Activated CD8-positive, alpha-beta memory T cell treated with anti-CD3 and anti-CD28 coated beads, Interleukin-2, amount 50 U/mL, for 24 hours (primary cell): Measurements from ENCODE around the gene NLRC3.

Experiments
- DNase-seq: peaks from one replicate; pipeline ENCODE4 v3.0.0-alpha.2; 2020; ENCODE audit errors: extremely low read depth

NLRC3 gene

GRCh38 chr16:3580251-3580651, 3.0 kb upstream of the NLRC3 start:
- DNase-seq: no peak

DNA sequence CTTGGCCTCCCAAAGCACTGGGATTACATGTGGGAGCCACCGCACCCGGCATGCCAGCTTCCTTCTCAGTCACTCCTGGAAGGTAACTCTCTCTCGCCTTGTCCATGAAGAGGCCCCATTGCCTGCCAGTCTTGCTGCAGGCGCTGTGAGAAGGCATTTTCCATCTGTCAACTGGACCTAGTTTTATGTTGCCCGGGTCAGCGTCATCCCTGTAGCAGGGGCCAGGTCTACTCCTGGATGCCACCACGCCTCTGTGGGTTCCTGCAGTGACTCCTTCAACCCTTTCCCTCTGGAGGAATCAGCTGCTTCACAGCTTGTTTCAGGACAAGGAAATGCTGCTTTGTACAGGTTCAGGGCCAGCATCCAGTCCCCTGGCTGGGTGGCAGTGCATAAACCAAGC, 2.6 kb upstream of the NLRC3 start:
- no peak for DNase-seq

DNA sequence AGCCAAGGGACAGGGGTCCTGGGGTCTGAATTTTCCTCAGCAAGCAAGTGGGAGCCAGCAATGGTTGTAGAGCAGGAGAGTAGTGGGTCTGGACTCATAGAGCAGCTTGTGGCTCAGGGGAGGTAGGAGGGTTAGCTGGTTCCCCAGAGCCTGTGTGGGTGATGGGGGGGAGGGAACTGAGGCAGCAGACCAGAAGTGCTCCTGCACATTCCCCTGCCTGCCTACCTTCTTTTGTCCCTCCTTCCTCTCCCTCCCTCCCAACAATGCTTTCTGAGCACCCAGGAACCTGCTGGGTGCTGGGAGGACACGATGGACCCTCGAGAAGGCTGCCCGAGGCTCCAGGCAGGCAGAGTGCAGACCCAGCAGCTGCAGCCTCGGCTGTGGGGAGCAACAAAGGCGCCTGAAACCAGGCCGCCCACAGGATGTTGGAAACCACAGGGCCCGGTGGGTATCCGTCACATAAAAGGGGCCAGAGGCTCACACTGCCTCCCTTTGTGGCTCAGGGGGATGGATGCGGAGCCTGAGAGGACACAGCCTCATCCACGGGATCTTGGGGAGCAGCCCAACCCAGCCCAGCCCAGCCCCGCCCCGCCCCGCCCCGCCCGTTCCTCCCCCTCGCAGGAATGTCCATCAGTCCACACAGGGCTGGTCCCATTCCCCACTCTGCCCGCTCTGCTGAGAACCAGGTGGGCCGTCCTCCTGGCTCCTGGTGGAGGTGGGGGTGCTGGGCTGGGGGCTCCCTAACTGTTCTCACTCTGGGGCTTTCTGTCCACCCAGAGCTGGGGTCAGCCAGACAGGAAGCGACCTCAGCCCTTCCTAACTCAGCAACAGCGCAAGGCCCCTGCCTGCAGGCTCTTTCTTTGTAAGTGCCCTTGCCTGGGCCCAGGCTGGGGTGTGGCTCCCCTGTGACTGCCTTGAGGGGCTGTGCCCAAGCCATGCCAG, 1.7 kb upstream of the NLRC3 start:
- peak; percentile 25 for DNase-seq

DNA sequence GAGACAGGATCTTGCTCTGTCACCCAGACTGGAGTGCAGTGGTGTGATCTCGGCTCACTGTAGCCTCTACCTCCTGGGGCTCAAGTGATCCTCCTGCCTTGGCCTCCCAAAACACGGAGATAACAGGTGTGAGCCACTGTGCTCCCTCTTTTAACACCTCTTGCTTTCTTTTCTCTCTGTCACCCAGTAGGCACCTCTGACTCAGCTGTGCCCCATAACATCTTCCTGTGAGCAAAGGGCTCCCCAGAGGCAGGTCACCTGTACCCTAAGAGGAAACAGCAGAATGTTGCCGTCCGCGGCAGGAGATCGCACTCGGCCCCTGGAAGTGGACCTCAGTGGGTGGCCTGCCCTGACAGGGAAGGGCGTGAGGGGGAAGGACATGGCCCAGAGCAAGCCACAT, 918 bp upstream of the NLRC3 start:
- DNase-seq: peak; percentile 24

DNA sequence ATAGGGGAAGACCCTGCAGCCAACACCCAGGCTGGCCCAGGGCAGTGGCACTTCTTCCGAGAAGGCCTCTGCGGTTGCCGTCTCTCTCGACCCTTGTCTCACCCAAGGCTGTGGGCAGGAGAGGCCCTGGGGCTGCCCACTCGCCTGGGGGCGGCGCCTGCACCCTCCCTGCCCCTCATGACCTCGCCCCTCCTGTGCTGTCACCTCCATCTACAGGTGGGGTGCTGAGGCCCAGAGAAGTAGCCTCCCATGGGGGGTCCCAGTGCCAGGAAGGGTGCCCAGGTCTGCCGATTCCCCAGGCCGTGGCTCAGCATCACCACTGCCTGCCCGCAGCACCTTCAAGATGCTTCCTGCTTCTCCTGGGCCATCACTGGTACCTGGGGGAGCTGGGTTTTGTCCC, 992 bp downstream of the NLRC3 start:
- no peak for DNase-seq

DNA sequence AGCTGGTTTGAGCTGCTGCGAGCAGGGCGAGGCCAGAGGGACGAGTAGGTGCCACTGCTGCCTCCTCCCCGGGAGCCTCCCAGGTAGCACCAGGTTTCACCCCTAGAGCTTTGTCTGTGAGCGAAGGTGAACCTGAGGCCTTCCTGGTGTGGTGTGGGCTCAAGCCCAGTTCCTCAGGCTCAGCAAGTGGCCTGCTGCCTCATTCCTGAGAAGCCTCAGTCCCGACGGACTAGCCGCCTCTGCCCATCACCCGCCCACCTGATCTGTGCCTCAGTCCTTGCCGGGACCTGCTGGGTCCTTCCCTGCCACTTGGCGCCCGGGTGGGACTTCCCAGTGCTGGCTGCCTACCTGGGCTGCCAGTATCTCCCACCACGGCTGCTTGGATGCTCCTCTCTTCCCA, 1.7 kb downstream of the NLRC3 start:
- no peak for DNase-seq

GRCh38 chr16:3574195-3574594, 3.0 kb downstream of the NLRC3 start:
- DNase-seq: no peak

GRCh38 chr16:3573146-3573815, 3.9 kb downstream of the NLRC3 start:
- no peak for DNase-seq

DNA sequence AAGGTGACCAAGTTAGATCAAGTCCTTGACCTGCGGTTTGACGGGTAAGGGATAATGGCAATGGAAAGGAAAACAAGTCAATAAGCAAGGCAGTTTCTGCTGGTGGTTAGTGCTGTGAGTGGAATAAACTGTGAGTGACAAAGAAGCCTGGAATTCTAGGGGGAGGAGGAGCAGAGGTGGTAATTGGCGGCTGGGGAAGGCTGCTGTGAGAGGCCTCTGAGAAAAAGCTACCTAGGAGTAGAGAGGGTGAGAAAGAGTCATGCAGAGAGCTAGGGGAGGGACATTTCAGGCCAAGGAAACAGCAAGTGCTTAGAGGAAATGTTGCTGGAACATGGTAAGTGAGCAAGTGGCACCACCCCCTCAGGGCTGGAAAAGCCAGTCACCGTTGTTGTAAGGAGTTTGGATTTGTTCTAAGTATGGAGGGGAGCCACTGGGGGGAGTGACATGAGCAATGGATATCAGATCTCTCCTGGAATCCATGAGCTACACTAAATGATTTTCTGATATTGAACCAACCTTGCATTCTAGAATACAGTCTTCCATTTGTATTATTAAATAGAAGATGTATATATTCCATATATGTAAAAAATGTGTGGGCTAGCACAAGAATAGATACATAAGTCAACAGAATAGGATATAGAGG, 6.7 kb downstream of the NLRC3 start:
- DNase-seq: no peak

- no peak for DNase-seq
Observed at GRCh38 chr16:3569851-3570250, 7.4 kb downstream of the NLRC3 start.

GRCh38 chr16:3566990-3567389, 10.2 kb downstream of the NLRC3 start:
- no peak for DNase-seq

- DNase-seq: no peak
Observed at GRCh38 chr16:3564889-3565141, 12.4 kb downstream of the NLRC3 start.

- no peak for DNase-seq
Observed at GRCh38 chr16:3564130-3564888, 12.9 kb downstream of the NLRC3 start.

DNA sequence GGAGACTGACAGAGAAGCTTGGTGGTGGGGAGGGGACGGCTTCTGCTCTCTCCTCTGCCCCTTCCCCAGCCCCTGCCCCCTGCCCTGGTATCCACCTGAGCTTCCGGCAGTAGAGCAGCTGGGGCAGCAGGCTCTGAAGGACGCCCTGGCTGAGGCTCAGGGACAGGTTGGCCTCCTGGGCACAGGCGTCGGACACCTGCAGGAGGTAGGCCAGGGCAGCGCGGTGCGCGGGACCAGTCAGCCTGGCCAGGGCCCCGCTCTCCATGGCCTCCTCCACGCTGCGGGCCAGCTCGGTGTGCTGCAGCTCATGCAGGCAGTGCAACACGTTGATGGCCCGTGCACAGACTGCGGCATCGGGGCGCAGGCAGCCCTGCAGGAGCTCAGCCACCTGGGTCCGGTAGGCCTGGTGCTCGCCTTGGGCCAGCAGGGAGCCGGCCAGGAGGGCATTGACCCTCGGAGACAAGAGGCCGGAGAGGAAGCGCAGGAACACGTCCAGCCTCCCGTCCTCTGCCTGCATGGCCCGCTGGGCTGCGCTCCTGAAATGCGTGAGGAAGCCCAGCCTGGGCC, 14.2 kb downstream of the NLRC3 start:
- no peak for DNase-seq

GRCh38 chr16:3561626-3562025, 15.6 kb downstream of the NLRC3 start:
- no peak for DNase-seq

DNA sequence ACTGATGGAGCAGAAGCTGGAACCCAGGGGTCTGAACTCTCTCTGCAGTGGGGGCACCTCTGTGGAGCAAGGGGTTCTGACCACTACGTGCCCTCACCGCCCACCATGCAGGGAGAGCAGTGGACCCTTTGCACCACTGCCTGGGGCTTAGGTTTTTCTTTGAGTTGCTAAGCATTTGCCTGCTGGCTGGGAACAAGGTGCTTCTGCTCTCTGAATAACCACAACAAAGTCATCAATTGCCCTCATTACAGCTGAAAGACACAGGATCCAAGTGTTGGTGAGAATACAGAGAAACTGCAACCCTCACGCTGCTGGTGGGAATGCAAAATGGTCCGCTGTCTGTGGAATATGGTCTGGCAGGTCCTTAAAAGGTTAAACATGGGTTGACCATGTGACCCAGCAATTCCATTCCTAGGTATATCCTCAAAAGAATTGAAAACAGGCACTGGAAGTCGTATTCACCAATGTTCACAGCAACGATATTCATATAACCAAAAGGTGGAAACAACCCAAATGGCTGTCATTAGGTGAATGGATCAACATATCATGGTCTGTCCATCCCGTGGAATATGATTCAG, 22.8 kb downstream of the NLRC3 start:
- DNase-seq: no peak

DNA sequence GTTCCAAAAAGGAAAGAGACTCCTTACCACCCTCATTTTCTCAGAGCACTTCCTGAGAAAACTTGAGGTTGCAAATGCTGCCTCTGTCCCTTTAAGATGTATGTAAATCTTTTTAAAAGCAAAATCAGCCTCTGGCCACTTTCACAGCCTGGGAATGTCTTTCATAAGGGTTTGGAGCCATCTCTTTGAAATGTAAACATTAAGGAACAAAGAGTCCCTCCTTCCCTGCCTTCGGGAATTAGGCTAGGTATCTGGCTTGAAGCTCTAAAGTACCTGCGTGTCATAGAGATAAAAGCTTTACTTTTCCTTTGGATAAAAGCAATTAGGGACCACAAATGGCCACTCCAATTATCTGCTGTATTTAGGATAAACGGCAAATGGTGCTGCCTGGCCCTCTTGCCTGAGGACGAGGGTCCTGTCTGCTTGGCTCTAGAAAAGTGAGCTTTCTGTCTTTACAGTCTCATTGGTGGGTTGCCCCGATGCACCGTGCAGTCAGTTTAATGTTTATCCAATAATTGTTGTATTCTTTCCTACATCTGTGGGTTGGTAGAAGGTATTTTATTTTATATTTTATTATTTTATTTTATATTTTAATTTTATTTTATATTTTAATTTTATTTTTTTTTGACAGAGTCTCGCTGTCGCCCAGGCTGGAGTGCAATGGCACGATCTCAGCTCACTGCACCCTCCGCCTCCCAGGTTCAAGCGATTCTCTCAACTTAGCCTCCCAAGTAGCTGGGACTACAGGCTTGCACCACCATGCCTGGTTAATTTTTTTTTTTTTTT, 23.9 kb downstream of the NLRC3 start:
- no peak for DNase-seq

- DNase-seq: no peak
Observed at GRCh38 chr16:3550851-3551847, 26.1 kb downstream of the NLRC3 start.

- no peak for DNase-seq
Observed at GRCh38 chr16:3549906-3550305, 27.3 kb downstream of the NLRC3 start.

GRCh38 chr16:3548859-3549258, 28.3 kb downstream of the NLRC3 start:
- DNase-seq: no peak
